H1 (cell line): ENCODE results near the gene AQP10.

Experiments used
- CREB1 ChIP-seq: IDR thresholded peaks from 2 replicates; pipeline ENCODE4 v1.6.1; 2012; ENCODE audit warnings: inconsistent platforms
- CTCF ChIP-seq, 3 experiments: IDR thresholded peaks; 1 replicate in 2 of 3; 2 replicates in 1 of 3; pipeline versions ENCODE4 v1.5.1 to v1.6.1; 2011; ENCODE audit warnings: low read length in 3 of 3, mild to moderate bottlenecking in 3 of 3, inconsistent platforms in 2 of 3, low read depth in 1 of 3, moderate library complexity in 1 of 3; ENCODE audit not compliant: insufficient read depth in 1 of 3; ENCODE audit errors: control extremely low read depth in 1 of 3
- EZH2 ChIP-seq: fragments of 200-600 bp; sonication (generic); IDR thresholded peaks from 2 replicates; pipeline ENCODE4 v1.7.1; 2012; ENCODE audit warnings: low read depth, mild to moderate bottlenecking, moderate library complexity, low read length, inconsistent platforms; ENCODE audit not compliant: severe bottlenecking
- YY1 ChIP-seq: IDR thresholded peaks from 2 replicates; pipeline ENCODE4 v1.6.1; 2011; ENCODE audit warnings: low read depth, mild to moderate bottlenecking, low read length

DNA sequence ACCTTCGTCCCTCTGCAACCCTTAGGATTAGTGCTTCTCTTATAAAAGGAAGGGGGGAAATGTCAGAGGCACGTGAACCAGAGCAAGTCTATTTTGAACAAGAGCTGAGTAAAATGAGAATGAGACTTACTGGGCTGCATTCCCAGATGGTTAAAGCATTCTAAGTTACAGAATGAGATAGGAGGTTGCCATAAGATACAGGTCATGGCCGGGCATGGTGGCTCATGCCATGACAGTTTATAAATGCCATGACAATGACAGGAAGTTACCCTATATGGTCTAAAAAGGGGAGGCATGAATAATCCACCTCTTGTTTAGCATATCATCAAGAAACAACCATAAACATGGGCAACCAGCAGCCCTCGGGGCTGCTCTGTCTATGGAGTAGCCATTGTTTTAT, 2.5 kb upstream of the AQP10 start:
- TF ChIP-seq EZH2 (no peak), CTCF (IDR thresholded peaks at IDR 0.05; ENCODE audit: control extremely low read depth in 1 of 3, insufficient read depth in 1 of 3, low read depth in 1 of 3, low read length in 3 of 3) (no peak), CREB1 (no peak), YY1 (no peak)
